HEK293 (cell line): ENCODE results near the gene SLC35F2.

Source experiments
- CTCF ChIA-PET: fragments of 350-600 bp; formaldehyde crosslinking; extraction: SDS; loops from one replicate; lab custom pipeline; 2021; ENCODE audit warnings: antibody characterized with exemption; lab: Yijun Ruan, JAX
- POLR2A ChIA-PET: fragments of 300-600 bp; formaldehyde crosslinking; extraction: SDS; loops from one replicate; lab custom pipeline; 2020; ENCODE audit warnings: antibody characterized with exemption, inconsistent platforms; lab: Yijun Ruan, JAX
- H3K27ac ChIP-seq: fragments of 200-500 bp; sonication (Bioruptor generic); 2 replicates; pipeline ENCODE4 v1.5.1; 2014; ENCODE audit warnings: low read depth, low read length, control low read depth, inconsistent platforms; ENCODE audit errors: extremely low read depth
- H3K36me3 ChIP-seq, 2 experiments: fragments of 200-500 bp in 1 of 2; sonication (Bioruptor generic) in 1 of 2; 1 replicate in 1 of 2; 2 replicates in 1 of 2; pipeline ENCODE4 v1.5.1; 2014 to 2017; ENCODE audit warnings: inconsistent platforms in 2 of 2, low read length in 2 of 2; ENCODE audit not compliant: control insufficient read depth in 2 of 2, insufficient read depth in 1 of 2
- H3K4me1 ChIP-seq: fragments of 200-500 bp; sonication (Bioruptor generic); 2 replicates; pipeline ENCODE4 v1.5.1; 2014; ENCODE audit warnings: mild to moderate bottlenecking, low read length, inconsistent platforms; ENCODE audit not compliant: control insufficient read depth, insufficient read depth
- H3K4me3 ChIP-seq: 2 replicates; pipeline ENCODE4 v1.5.1; 2011; ENCODE audit warnings: low read depth, mild to moderate bottlenecking, control low read depth, low read length, moderate library complexity
- H3K9me3 ChIP-seq: fragments of 200-500 bp; sonication (Bioruptor generic); 2 replicates; pipeline ENCODE4 v1.5.1; 2014; ENCODE audit warnings: low read depth, low read length, inconsistent platforms; ENCODE audit not compliant: control insufficient read depth, insufficient read depth
- MYNN ChIP-seq: fragments of 450-650 bp; formaldehyde crosslinking; IDR thresholded peaks from 2 replicates; pipeline ENCODE4 v1.5.1; 2016; ENCODE audit warnings: missing biosample characterization, missing genetic modification characterization, borderline replicate concordance
- REST ChIP-seq: fragments of 450-650 bp; formaldehyde crosslinking; IDR thresholded peaks from 2 replicates; pipeline ENCODE4 v1.5.1; 2016; ENCODE audit warnings: missing biosample characterization, missing genetic modification characterization
- ZBTB6 ChIP-seq: fragments of 450-650 bp; formaldehyde crosslinking; IDR thresholded peaks from 2 replicates; pipeline ENCODE4 v1.5.1; 2017; ENCODE audit warnings: missing biosample characterization, missing genetic modification characterization
- ZFP69B ChIP-seq: fragments of 450-650 bp; formaldehyde crosslinking; IDR thresholded peaks from 2 replicates; pipeline ENCODE4 v1.5.1; 2016; ENCODE audit warnings: missing biosample characterization, missing genetic modification characterization
- ZIC2 ChIP-seq: fragments of 450-650 bp; formaldehyde crosslinking; IDR thresholded peaks from 2 replicates; pipeline ENCODE4 v1.5.1; 2016; ENCODE audit warnings: missing biosample characterization, missing genetic modification characterization
- ZNF10 ChIP-seq: fragments of 450-650 bp; formaldehyde crosslinking; IDR thresholded peaks from 2 replicates; pipeline ENCODE4 v1.5.1; 2017; ENCODE audit warnings: missing biosample characterization, missing genetic modification characterization
- ZNF221 ChIP-seq: fragments of 450-650 bp; formaldehyde crosslinking; IDR thresholded peaks from 2 replicates; pipeline ENCODE4 v1.5.1; 2017; ENCODE audit warnings: missing biosample characterization, missing genetic modification characterization, borderline replicate concordance
- ZNF280D ChIP-seq: fragments of 450-650 bp; formaldehyde crosslinking; IDR thresholded peaks from 2 replicates; pipeline ENCODE4 v1.5.1; 2016; ENCODE audit warnings: missing biosample characterization, missing genetic modification characterization
- ZNF292 ChIP-seq: fragments of 450-650 bp; formaldehyde crosslinking; IDR thresholded peaks from 2 replicates; pipeline ENCODE4 v1.5.1; 2016; ENCODE audit warnings: low read depth, missing biosample characterization, missing genetic modification characterization, borderline replicate concordance
- ZNF354C ChIP-seq: fragments of 450-650 bp; formaldehyde crosslinking; IDR thresholded peaks from 2 replicates; pipeline ENCODE4 v1.5.1; 2016; ENCODE audit warnings: missing biosample characterization, missing genetic modification characterization, low read depth, borderline replicate concordance
- ZNF37A ChIP-seq: fragments of 450-650 bp; IDR thresholded peaks from 2 replicates; pipeline ENCODE4 v1.5.1; 2018; ENCODE audit warnings: missing biosample characterization, missing genetic modification characterization
- ZNF449 ChIP-seq: fragments of 450-650 bp; formaldehyde crosslinking; IDR thresholded peaks from 2 replicates; pipeline ENCODE4 v1.5.1; 2017; ENCODE audit warnings: missing biosample characterization, mild to moderate bottlenecking, missing genetic modification characterization, moderate library complexity
- ZNF621 ChIP-seq: fragments of 450-650 bp; formaldehyde crosslinking; IDR thresholded peaks from 2 replicates; pipeline ENCODE4 v1.5.1; 2017; ENCODE audit warnings: missing biosample characterization, missing genetic modification characterization
- ZNF624 ChIP-seq: fragments of 450-650 bp; formaldehyde crosslinking; IDR thresholded peaks from 2 replicates; pipeline ENCODE4 v1.5.1; 2017; ENCODE audit warnings: missing biosample characterization, missing genetic modification characterization
- TF ChIP-seq, protein P1 (sequence below): fragments of 450-650 bp; IDR thresholded peaks from 2 replicates; pipeline ENCODE4 v1.5.1; 2018; ENCODE audit warnings: missing biosample characterization, mild to moderate bottlenecking, missing genetic modification characterization

The SLC35F2 gene

DNA sequence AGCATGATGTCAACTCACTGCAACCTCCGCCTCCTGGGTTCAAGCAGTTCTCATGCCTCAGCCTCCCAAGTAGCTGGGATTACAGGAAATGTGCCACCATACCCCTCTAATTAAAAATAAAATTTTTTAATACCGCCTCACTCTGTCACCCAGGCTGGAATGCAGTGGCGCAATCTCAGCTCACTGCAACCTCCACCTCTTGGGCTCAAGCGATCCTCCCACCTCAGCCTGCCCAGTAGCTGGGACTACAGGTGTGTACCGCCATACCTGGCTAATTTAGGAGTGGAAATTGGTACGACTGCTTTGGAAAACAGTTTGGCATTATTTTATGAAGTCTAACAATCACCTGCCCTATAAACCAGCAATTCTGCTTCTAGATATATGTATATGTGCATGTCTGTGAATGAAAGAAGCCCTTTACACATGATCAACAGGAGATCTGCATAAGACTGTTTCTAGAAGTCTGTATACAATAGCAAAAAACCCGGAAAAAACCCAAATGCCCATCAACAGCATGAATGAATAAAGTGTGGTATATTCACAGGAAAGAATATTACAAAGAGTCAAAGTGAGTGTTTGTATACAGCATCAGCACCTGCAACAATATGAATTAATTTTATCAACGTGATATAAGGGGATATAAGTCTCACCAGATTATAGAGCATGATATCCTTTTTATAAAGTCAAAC lies 16.0 kb downstream of the SLC35F2 start:
- H3K27ac ChIP-seq: no peak overlapping the region
- H3K36me3 ChIP-seq: no peaks in the 10 kb centered on the region
- TF ChIP-seq ZNF221 (no peak), REST (tag by site-specific recombination) (no peak), ZNF10 (tag by site-specific recombination) (no peak), ZNF280D (no peak), MYNN (tag by site-specific recombination) (no peak), ZNF624 (no peak), ZFP69B (tag by site-specific recombination) (no peak), ZIC2 (tag by site-specific recombination) (no peak), ZNF354C (tag by site-specific recombination) (no peak), ZNF621 (tag by site-specific recombination) (no peak), ZNF292 (no peak), ZNF449 (no peak), ZNF37A (no peak), ZBTB6 (tag by site-specific recombination) (no peak)
- TF ChIP-seq, protein P1, sequence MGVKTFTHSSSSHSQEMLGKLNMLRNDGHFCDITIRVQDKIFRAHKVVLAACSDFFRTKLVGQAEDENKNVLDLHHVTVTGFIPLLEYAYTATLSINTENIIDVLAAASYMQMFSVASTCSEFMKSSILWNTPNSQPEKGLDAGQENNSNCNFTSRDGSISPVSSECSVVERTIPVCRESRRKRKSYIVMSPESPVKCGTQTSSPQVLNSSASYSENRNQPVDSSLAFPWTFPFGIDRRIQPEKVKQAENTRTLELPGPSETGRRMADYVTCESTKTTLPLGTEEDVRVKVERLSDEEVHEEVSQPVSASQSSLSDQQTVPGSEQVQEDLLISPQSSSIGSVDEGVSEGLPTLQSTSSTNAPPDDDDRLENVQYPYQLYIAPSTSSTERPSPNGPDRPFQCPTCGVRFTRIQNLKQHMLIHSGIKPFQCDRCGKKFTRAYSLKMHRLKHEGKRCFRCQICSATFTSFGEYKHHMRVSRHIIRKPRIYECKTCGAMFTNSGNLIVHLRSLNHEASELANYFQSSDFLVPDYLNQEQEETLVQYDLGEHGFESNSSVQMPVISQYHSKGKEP (tag by site-specific recombination): no peak
- H3K4me3 ChIP-seq: no peak overlapping the region
- no peaks in the 10 kb centered on the region for H3K9me3 ChIP-seq
- ChIA-PET POLR2A (no interaction called here), CTCF (interaction anchor here (0.7 kb wide), 2 partner anchors 11 to 66 kb away, joined by 3 to 4 read pairs; no protein-coding TSS in a partner anchor)
- peaks cover 5% of the 10 kb centered on the region; the same call in 1 of the 2 replicates for H3K4me1 ChIP-seq
